Mucosa of rectum (tissue), 2 donors: ENCODE measurements around the gene LHFPL3.

Experiments
- H3K27ac ChIP-seq, 2 donors: one replicate each; pipeline ENCODE4 v1.7.0; 2013; ENCODE audit warnings: inconsistent platforms in 2 of 2, low read depth in 2 of 2, low read length in 2 of 2
- H3K27me3 ChIP-seq, 2 donors: one replicate each; pipeline ENCODE4 v1.7.0; 2013; ENCODE audit warnings: low read length in 2 of 2; ENCODE audit not compliant: control insufficient read depth in 2 of 2, insufficient read depth in 2 of 2
- H3K36me3 ChIP-seq, 2 donors: one replicate each; pipeline ENCODE4 v1.7.0; 2013; ENCODE audit warnings: low read length in 2 of 2; ENCODE audit not compliant: control insufficient read depth in 2 of 2, insufficient read depth in 2 of 2
- H3K4me1 ChIP-seq, 2 donors: one replicate each; pipeline ENCODE4 v1.7.0; 2013; ENCODE audit warnings: low read length in 2 of 2, mild to moderate bottlenecking in 1 of 2; ENCODE audit not compliant: control insufficient read depth in 2 of 2, insufficient read depth in 2 of 2
- H3K4me3 ChIP-seq, 2 donors: one replicate each; pipeline ENCODE4 v1.7.0; 2013; ENCODE audit warnings: low read length in 2 of 2
- H3K9ac ChIP-seq, 2 donors: one replicate each; pipeline ENCODE4 v1.7.0; 2013; ENCODE audit warnings: low read length in 2 of 2, low read depth in 1 of 2, mild to moderate bottlenecking in 1 of 2
- H3K9me3 ChIP-seq, 2 donors: one replicate each; pipeline ENCODE4 v1.7.0; 2013; ENCODE audit warnings: low read length in 2 of 2; ENCODE audit not compliant: control insufficient read depth in 2 of 2
- donor health status: healthy.
- donor health status: Normal muscosa, but diverticular disease.

Gene LHFPL3

GRCh38 chr7:104816537-104816936 lies 488.1 kb downstream of the LHFPL3 start:
- no peak overlapping the region for H3K4me3 ChIP-seq

GRCh38 chr7:104818961-104819880 lies 490.8 kb downstream of the LHFPL3 start:
- Histone ChIP-seq H3K27ac (no peak overlapping the region), H3K9me3 (no peaks in the 10 kb centered on the region), H3K4me3 (no peak overlapping the region), H3K27me3 (peaks cover 0 to 2% of the 10 kb centered on the region in 2 donors), H3K9ac (no peak overlapping the region), H3K36me3 (no peaks in the 10 kb centered on the region), H3K4me1 (no peaks in the 10 kb centered on the region)

More at GRCh38 chr7:104816537-104816936, 488.1 kb downstream of the LHFPL3 start:
- Histone ChIP-seq H3K36me3 (no peaks in the 10 kb centered on the region), H3K27me3 (peaks cover 0 to 7% of the 10 kb centered on the region in 2 donors), H3K9ac (no peak overlapping the region), H3K9me3 (no peaks in the 10 kb centered on the region), H3K4me1 (no peaks in the 10 kb centered on the region), H3K27ac (no peak overlapping the region)

GRCh38 chr7:104820836-104821535 lies 492.6 kb downstream of the LHFPL3 start:
- Histone ChIP-seq H3K9me3 (no peaks in the 10 kb centered on the region), H3K27me3 (peaks cover 0 to 2% of the 10 kb centered on the region in 2 donors), H3K36me3 (no peaks in the 10 kb centered on the region), H3K4me1 (no peaks in the 10 kb centered on the region), H3K27ac (no peak overlapping the region), H3K4me3 (no peak overlapping the region), H3K9ac (no peak overlapping the region)

GRCh38 chr7:104823177-104823576 lies 494.8 kb downstream of the LHFPL3 start:
- Histone ChIP-seq H3K9me3 (no peaks in the 10 kb centered on the region), H3K4me1 (no peaks in the 10 kb centered on the region), H3K27me3 (no peaks in the 10 kb centered on the region), H3K27ac (no peak overlapping the region), H3K4me3 (no peak overlapping the region), H3K9ac (no peak overlapping the region), H3K36me3 (no peaks in the 10 kb centered on the region)

GRCh38 chr7:104825099-104825498 lies 496.7 kb downstream of the LHFPL3 start:
- H3K27me3 ChIP-seq, result no peaks in the 10 kb centered on the region
- no peaks in the 10 kb centered on the region for H3K9me3 ChIP-seq
- no peak overlapping the region for H3K27ac ChIP-seq
- H3K9ac ChIP-seq, result no peak overlapping the region
- H3K36me3 ChIP-seq, result no peaks in the 10 kb centered on the region
- H3K4me1 ChIP-seq, result no peaks in the 10 kb centered on the region
- no peak overlapping the region for H3K4me3 ChIP-seq

GRCh38 chr7:104826135-104826534 lies 497.7 kb downstream of the LHFPL3 start:
- H3K27me3 ChIP-seq, result no peaks in the 10 kb centered on the region
- H3K4me3 ChIP-seq, result no peak overlapping the region
- no peak overlapping the region for H3K27ac ChIP-seq
- H3K4me1 ChIP-seq, result no peaks in the 10 kb centered on the region
- H3K9ac ChIP-seq, result no peak overlapping the region
- H3K9me3 ChIP-seq, result no peaks in the 10 kb centered on the region
- H3K36me3 ChIP-seq, result no peaks in the 10 kb centered on the region

- no peaks in the 10 kb centered on the region for H3K36me3 ChIP-seq
- no peak overlapping the region for H3K27ac ChIP-seq
- H3K27me3 ChIP-seq, result no peaks in the 10 kb centered on the region
- H3K4me1 ChIP-seq, result no peaks in the 10 kb centered on the region
- no peak overlapping the region for H3K4me3 ChIP-seq
- no peaks in the 10 kb centered on the region for H3K9me3 ChIP-seq
- H3K9ac ChIP-seq, result no peak overlapping the region
These were observed 508.6 kb downstream of the LHFPL3 start for GRCh38 chr7:104836976-104837375.

- H3K27me3 ChIP-seq, result no peaks in the 10 kb centered on the region
- H3K27ac ChIP-seq, result no peak overlapping the region
- H3K36me3 ChIP-seq, result no peaks in the 10 kb centered on the region
- no peaks in the 10 kb centered on the region for H3K4me1 ChIP-seq
- H3K4me3 ChIP-seq, result no peak overlapping the region
- H3K9me3 ChIP-seq, result no peaks in the 10 kb centered on the region
- no peak overlapping the region for H3K9ac ChIP-seq
These were observed 510.3 kb downstream of the LHFPL3 start for GRCh38 chr7:104838537-104839299.

GRCh38 chr7:104839842-104840241 lies 511.4 kb downstream of the LHFPL3 start:
- Histone ChIP-seq H3K9me3 (no peaks in the 10 kb centered on the region), H3K9ac (no peak overlapping the region), H3K36me3 (no peaks in the 10 kb centered on the region), H3K27me3 (no peaks in the 10 kb centered on the region), H3K4me3 (no peak overlapping the region), H3K27ac (no peak overlapping the region), H3K4me1 (no peaks in the 10 kb centered on the region)

GRCh38 chr7:104841798-104842197 lies 513.4 kb downstream of the LHFPL3 start:
- Histone ChIP-seq H3K36me3 (no peaks in the 10 kb centered on the region), H3K4me1 (no peaks in the 10 kb centered on the region), H3K9me3 (no peaks in the 10 kb centered on the region), H3K9ac (no peak overlapping the region), H3K4me3 (no peak overlapping the region), H3K27ac (no peak overlapping the region), H3K27me3 (no peaks in the 10 kb centered on the region)
